ENCODE data around the gene CAVIN3. TPM values are rescaled to one million over a fixed set of nuclear protein-coding genes. Genes with fewer than 3 reads are reported as not detected.

CAVIN3 gene
- total and polyA plus RNA-seq, 9 of the 15 experiments (the other 6 are each of a cell fraction or from before 2014, with no cell fraction given): 0.13 TPM; not detected in 8

DNA sequence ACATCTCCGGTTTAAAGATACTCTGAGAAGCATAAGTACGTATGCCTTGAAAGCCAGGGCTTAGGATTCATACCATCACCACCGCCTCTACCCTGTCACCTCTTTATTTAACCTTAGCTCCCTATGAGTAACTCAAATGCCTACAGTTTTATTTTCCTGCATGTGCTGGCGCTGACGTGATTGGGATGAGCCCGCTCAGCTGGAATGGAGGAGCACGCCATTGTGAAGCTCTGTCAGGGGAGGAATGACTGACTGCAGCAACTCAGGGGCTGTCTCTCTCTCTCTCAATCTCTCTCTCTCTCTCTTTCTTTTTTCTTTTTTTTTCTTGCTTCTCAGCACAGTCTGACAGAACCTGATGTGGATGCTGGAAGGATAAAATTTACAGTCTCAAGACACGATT, 12.4 kb downstream of the CAVIN3 start:
- 4% methylated on average over 8 of the region's 8 CpGs for WGBS (ENCODE audit: insufficient coverage, low coverage, missing lambda C conversion rate)

More for the DNA sequence above, 12.4 kb downstream of the CAVIN3 start:
- H2AFZ ChIP-seq (ENCODE audit: low read depth, low read length): no peak overlapping the region
- CTCF ChIA-PET (ENCODE audit: low intra/inter-chr PET ratio): no interaction called here
- H3K36me3 ChIP-seq (ENCODE audit: control insufficient read depth, insufficient read depth, low read length): no peaks in the 10 kb centered on the region
- H3K9ac ChIP-seq (ENCODE audit: insufficient read depth in 1 of 2, low read depth in 2 of 2, low read length in 2 of 2): no peak overlapping the region
- H3K9me1 ChIP-seq (ENCODE audit: control insufficient read depth, insufficient read depth, low read length): no peaks in the 10 kb centered on the region
- intact Hi-C loops (cut with micrococcal nuclease) (no loop called here), in situ Hi-C loops (cut with MboI) (no loop called here)
- H3K4me1 ChIP-seq (replicated peaks in 1 of 2; ENCODE audit: control insufficient read depth in 2 of 2, insufficient read depth in 2 of 2, low read length in 2 of 2): no peaks in the 10 kb centered on the region
- DNase-seq (ENCODE audit: extremely low read depth in 1 of 4, low spot score in 3 of 4): no peak
- peaks cover 7 to 9% of the 10 kb centered on the region in 2 experiments; a peak in 3 of 5 replicates for H3K27me3 ChIP-seq (ENCODE audit: control insufficient read depth in 2 of 2, insufficient read depth in 2 of 2, low read length in 2 of 2)
- H3K27ac ChIP-seq (ENCODE audit: extremely low read depth, low read depth, low read length): no peak overlapping the region
- no peak for ATAC-seq
- POLR2A ChIA-PET: interaction anchor here (0.6 kb wide), 2 partner anchors 268 to 395 kb away, joined by 3 to 4 read pairs; no protein-coding TSS in a partner anchor
- TF ChIP-seq NRF1 (conservative IDR thresholded peaks at IDR 0.05 in 1 of 2, IDR thresholded peaks at IDR 0.05 in 1 of 2): no peak
- no peak for TF ChIP-seq NR1H2 (CRISPR knock-in tag; IDR thresholded peaks at IDR 0.05)
- TF ChIP-seq, protein P1, sequence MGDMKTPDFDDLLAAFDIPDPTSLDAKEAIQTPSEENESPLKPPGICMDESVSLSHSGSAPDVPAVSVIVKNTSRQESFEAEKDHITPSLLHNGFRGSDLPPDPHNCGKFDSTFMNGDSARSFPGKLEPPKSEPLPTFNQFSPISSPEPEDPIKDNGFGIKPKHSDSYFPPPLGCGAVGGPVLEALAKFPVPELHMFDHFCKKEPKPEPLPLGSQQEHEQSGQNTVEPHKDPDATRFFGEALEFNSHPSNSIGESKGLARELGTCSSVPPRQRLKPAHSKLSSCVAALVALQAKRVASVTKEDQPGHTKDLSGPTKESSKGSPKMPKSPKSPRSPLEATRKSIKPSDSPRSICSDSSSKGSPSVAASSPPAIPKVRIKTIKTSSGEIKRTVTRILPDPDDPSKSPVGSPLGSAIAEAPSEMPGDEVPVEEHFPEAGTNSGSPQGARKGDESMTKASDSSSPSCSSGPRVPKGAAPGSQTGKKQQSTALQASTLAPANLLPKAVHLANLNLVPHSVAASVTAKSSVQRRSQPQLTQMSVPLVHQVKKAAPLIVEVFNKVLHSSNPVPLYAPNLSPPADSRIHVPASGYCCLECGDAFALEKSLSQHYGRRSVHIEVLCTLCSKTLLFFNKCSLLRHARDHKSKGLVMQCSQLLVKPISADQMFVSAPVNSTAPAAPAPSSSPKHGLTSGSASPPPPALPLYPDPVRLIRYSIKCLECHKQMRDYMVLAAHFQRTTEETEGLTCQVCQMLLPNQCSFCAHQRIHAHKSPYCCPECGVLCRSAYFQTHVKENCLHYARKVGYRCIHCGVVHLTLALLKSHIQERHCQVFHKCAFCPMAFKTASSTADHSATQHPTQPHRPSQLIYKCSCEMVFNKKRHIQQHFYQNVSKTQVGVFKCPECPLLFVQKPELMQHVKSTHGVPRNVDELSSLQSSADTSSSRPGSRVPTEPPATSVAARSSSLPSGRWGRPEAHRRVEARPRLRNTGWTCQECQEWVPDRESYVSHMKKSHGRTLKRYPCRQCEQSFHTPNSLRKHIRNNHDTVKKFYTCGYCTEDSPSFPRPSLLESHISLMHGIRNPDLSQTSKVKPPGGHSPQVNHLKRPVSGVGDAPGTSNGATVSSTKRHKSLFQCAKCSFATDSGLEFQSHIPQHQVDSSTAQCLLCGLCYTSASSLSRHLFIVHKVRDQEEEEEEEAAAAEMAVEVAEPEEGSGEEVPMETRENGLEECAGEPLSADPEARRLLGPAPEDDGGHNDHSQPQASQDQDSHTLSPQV (IDR thresholded peaks at IDR 0.05): no peak
- TF ChIP-seq ZBTB17 (CRISPR knock-in tag; IDR thresholded peaks at IDR 0.05): no peak
- no peak for TF ChIP-seq HDAC6 (IDR thresholded peaks at IDR 0.05; ENCODE audit: low read depth, low read length)
- no peak for TF ChIP-seq CSDE1 (IDR thresholded peaks at IDR 0.05)
- TF ChIP-seq PRMT5 (CRISPR knock-in tag; IDR thresholded peaks at IDR 0.05): no peak
- no peak for TF ChIP-seq STAT5A (IDR thresholded peaks at IDR 0.05; ENCODE audit: borderline replicate concordance, low read length)
- no peak for TF ChIP-seq ZNF354B (CRISPR knock-in tag; IDR thresholded peaks at IDR 0.05)
- TF ChIP-seq CHD4 (IDR thresholded peaks at IDR 0.05; ENCODE audit: insufficient read depth, insufficient replicate concordance, low read depth, low read length, poor library complexity, severe bottlenecking): no peak
- TF ChIP-seq, protein P2, sequence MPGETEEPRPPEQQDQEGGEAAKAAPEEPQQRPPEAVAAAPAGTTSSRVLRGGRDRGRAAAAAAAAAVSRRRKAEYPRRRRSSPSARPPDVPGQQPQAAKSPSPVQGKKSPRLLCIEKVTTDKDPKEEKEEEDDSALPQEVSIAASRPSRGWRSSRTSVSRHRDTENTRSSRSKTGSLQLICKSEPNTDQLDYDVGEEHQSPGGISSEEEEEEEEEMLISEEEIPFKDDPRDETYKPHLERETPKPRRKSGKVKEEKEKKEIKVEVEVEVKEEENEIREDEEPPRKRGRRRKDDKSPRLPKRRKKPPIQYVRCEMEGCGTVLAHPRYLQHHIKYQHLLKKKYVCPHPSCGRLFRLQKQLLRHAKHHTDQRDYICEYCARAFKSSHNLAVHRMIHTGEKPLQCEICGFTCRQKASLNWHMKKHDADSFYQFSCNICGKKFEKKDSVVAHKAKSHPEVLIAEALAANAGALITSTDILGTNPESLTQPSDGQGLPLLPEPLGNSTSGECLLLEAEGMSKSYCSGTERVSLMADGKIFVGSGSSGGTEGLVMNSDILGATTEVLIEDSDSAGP (CRISPR knock-in tag; IDR thresholded peaks at IDR 0.05): no peak
- TF ChIP-seq LARP7 (IDR thresholded peaks at IDR 0.05): no peak
- TF ChIP-seq FOXJ3 (CRISPR knock-in tag; IDR thresholded peaks at IDR 0.05): no peak
- TF ChIP-seq NFRKB (IDR thresholded peaks at IDR 0.05; ENCODE audit: low read depth): no peak
- TF ChIP-seq ZFP1 (CRISPR knock-in tag; IDR thresholded peaks at IDR 0.05): no peak
- TF ChIP-seq, protein P3, sequence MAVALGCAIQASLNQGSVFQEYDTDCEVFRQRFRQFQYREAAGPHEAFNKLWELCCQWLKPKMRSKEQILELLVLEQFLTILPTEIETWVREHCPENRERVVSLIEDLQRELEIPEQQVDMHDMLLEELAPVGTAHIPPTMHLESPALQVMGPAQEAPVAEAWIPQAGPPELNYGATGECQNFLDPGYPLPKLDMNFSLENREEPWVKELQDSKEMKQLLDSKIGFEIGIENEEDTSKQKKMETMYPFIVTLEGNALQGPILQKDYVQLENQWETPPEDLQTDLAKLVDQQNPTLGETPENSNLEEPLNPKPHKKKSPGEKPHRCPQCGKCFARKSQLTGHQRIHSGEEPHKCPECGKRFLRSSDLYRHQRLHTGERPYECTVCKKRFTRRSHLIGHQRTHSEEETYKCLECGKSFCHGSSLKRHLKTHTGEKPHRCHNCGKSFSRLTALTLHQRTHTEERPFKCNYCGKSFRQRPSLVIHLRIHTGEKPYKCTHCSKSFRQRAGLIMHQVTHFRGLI (CRISPR knock-in tag; IDR thresholded peaks at IDR 0.05): no peak
- TF ChIP-seq ETS2 (tag; IDR thresholded peaks at IDR 0.05; ENCODE audit: borderline replicate concordance, poor library complexity, severe bottlenecking): no peak
- H3K4me3 ChIP-seq: no peak overlapping the region
- BruUV-seq (replicated peaks): no TSS peak
- H3K4me2 ChIP-seq (ENCODE audit: insufficient read depth, low read length): no peak overlapping the region
- no peaks in the 10 kb centered on the region for H3K9me3 ChIP-seq (replicated peaks; ENCODE audit: control insufficient read depth, insufficient read depth, low read depth, low read length)
- FAIRE-seq: no peak
- no peaks in the 10 kb centered on the region for H4K20me1 ChIP-seq (replicated peaks; ENCODE audit: control insufficient read depth, insufficient read depth, low read length)
- H3K79me2 ChIP-seq (ENCODE audit: control insufficient read depth, insufficient read depth, low read length): no peaks in the 10 kb centered on the region

Data from K562 (cell line).